Renal cortex interstitium (tissue), 11 donors: Measurements from ENCODE around the gene KIF21A. TPM values are rescaled to one million over a fixed set of nuclear protein-coding genes. Genes with fewer than 3 reads are reported as not detected.

ENCODE experiments used
- DNase-seq, 11 donors: peaks; one replicate each; pipeline ENCODE4 v3.0.0-alpha.2; 2013; ENCODE audit warnings: low read depth in 9 of 11, low spot score in 4 of 11; ENCODE audit errors: extremely low read depth in 1 of 11
- polyA plus RNA-seq, 3 donors: library from polyadenylated mRNA; unstranded; fragments of 120-200 nt; gene quantifications; one replicate each; pipeline ENCODE4 v1.2.1, GENCODE V29; 2013; ENCODE audit not compliant: insufficient read length in 3 of 3

KIF21A gene
- polyA plus RNA-seq, 3 donors, result 36.0 to 44.3 (median 42.4) TPM

GRCh38 chr12:39440781-39441180 is 2.1 kb downstream of the KIF21A start:
- DNase-seq, result no peak

GRCh38 chr12:39440101-39440500 is 2.8 kb downstream of the KIF21A start:
- no peak for DNase-seq

GRCh38 chr12:39435531-39435930 is 7.4 kb downstream of the KIF21A start:
- DNase-seq, result no peak

GRCh38 chr12:39431797-39432196 is 11.1 kb downstream of the KIF21A start:
- no peak for DNase-seq

DNA sequence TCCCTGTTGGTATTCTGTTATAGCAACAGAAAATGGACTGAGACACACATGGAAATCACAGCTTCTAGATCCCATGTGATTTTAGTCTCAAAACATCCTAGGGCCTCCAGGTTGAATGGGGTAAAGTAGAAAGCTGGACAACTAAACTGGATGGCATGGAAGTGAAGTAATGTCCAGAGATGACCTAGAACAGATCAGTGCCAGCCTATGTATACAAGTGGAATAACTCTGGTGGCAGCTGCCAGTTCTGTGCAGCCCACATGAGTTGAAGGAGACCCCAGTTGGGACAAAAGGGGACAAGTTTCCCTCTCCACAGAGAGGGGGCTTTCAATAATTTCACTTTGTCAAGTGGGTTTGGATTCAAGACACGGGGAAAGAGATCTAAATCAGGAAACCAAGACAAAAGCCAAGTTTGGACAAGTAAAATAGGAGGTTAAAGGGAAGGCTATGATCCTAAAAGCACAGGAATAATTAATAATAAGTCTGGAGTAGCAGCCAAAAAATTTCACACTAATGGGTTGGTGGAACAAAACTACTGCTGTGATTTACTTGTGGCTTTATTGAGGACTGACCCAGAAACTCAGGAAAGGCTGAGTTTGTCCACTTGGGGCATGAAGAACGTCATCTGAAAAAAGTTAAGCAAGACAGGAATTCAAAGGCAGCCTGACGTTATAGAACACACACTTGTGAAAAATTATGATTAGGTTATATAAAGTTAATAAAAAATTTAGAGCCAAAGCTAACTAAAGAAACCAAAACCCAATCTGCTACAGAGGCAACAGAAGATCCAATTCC is 11.7 kb downstream of the KIF21A start:
- no peak for DNase-seq

DNA sequence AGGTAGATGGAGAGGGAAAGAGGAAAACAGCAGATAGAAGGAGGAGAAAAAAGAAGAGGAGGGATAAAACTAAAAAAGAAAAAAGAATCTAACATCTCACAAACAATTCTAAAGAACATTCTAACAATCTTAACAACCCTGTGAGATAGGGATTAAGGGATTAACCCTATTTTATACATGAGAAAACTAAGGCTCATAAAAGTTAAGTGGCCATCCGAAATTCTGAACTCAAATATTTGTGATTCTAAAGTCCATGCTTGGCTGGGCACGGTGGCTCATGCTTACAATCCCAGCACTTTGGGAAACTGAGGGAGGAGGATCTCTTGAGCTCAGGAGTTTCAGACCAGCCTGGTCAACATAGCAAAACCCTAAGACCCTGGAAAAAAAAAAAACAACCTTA is 13.1 kb downstream of the KIF21A start:
- DNase-seq, result no peak

GRCh38 chr12:39427360-39427808 is 15.5 kb downstream of the KIF21A start:
- DNase-seq, result no peak

DNA sequence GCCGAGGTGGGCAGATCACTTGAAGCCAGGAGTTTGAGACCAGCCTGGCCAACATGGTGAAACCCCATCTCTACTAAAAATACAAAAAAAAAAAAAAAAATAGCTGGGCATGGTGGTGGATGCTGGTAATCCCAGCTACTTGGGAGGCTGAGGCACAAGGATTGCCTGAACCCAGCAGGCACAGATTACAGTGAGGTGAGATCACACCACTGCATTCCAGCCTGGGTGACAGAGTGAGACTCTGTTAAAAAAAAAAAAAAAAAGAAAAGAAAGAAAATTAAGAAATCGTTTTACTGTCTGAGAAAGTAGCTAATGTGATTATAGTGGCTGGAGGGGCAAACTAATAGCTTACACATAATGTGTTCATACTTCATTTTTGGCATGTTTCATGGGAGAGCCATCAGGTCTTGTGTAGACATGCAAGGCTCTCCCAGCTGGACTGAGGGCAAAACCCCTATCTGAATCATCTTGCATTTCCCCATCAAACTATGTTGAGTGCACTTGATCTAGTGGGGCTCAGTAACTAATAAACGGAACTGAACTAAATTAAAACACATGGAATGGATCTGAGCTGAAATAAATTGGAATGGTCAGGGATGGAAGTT is 16.2 kb downstream of the KIF21A start:
- DNase-seq, result no peak

DNA sequence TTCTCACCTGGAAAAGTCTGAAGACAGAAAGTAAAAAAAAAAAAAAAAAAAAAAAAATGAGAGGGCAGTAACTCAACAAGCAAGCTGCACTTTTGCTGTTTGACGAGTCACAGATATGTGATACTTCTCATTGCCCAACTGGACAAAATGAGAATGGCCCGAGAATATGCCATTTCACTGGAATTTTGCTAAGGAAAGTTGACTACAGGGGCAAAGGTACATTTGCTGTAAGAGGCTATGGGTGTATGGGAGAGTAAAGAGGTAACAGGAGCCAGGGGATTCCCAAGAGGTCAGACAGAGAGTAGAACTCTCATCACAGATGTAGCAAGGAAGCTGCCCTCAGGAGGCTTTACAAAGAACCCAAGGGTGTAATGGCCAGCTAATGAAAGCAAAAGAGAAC is 22.9 kb downstream of the KIF21A start:
- DNase-seq, result no peak

DNA sequence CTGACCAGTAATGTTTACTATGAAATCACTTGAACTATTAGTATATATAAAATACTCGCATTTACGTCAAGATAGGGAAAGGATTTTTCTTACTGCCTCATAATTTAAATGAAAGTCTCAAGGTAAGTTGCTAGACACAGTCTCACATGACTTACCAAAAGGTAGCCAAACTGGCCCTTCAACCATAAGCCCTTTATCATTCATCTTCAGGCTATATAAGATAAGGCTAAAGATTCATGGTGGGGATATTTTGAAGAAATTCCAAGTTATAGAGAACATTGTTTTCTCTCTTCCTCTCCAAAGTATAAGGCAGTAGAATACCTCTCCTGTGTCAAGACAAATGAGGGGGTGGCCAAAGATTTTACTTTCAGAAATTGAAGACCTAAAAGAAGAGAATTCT is 23.4 kb downstream of the KIF21A start:
- DNase-seq, result no peak

DNA sequence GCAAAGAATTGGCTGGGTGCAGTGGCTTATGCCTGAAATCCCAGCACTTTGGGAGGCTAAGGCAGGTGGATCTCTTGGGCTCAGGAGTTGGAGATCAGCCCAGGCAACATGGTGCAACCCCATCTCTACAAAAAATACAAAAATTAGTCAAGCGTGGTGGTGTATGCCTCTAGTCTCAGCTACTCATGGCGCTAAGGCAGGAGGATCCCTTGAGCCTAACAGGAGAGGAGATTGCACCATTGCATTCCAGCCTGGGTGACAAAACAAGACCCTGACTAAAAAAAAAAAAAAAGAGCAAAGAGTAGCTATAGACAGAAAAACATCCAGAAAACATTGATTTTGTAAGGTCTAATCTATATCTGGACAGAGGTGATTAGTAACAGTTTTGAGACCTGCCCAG is 25.0 kb downstream of the KIF21A start:
- no peak for DNase-seq

GRCh38 chr12:39413836-39414771 is 28.8 kb downstream of the KIF21A start:
- DNase-seq, result no peak

DNA sequence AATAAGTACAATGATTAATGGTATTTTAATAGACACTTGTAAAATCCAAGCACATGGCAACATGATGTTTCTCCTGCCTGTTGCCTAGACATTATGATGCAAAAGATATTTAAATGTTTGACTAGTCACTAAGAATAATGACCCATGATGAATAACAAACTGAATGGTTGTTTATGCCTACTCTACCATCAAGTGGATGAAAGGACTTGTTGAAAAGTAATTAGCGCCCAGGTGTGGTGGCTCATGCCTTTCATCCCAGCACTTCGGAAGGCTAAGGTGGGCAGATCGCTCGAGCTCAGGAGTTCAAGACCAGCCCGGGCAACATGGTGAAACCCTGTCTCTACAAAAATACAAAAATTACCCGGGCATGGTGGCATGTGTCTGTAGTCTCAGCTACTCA is 30.7 kb downstream of the KIF21A start:
- DNase-seq, result no peak

DNA sequence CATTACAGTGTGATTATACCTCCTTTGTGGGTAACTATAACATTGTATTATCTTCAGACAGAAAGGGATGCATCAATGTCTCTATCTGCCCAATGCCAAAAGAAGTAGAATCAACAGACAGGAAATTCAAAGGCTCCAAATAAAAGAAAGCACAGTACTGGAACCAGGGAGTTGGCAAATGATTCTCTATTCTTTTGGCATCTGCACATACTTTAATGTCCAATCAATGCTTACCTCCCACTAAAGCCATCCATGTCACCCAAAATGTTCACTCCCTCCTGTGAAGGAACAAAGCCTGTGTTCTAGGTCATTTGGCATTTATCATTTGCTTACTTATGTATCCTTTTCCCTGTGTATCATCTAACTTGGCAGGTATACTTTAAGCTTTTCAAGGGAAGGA is 36.7 kb downstream of the KIF21A start:
- no peak for DNase-seq

GRCh38 chr12:39405580-39405979 is 37.3 kb downstream of the KIF21A start:
- DNase-seq, result no peak

GRCh38 chr12:39404000-39404399 is 38.9 kb downstream of the KIF21A start:
- no peak for DNase-seq

- DNase-seq, result no peak
Measured at GRCh38 chr12:39403376-39403775, 39.5 kb downstream of the KIF21A start.

GRCh38 chr12:39402922-39403321 is 40.0 kb downstream of the KIF21A start:
- no peak for DNase-seq

- DNase-seq, result no peak
Measured at GRCh38 chr12:39401459-39401858, 41.5 kb downstream of the KIF21A start.

DNA sequence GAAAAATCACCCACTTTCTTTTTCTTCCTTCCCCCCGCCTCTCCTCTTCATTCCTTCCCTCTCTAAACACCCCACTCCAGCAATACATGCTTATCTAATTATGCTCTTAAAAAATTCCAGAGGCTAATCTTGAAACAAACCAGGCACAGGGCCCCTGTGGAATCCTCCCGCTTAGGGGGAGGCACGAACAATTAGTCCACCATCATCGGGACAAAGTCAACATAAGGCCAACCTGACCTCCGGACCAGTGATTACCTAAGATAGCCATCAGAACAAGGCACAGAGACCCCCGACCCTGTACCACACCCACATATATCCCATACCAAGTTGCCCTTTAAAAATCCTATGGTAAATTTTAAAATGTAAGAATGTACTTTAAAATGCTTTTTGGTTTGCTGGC is 47.1 kb downstream of the KIF21A start:
- DNase-seq, result no peak
